GM21423 (cell line): ENCODE measurements around the gene FAM53A.
"Not testable (repeated sequence)": the region's sequence is repeated elsewhere in the genome, so short reads cannot be mapped to it uniquely, and the experiment has no call there.

ENCODE experiments used
- ATAC-seq: cut with Tn5 transposase; IDR thresholded peaks from one replicate; pipeline ENCODE4 v1.9.1; 2021; ENCODE audit warnings: mild to moderate bottlenecking, moderate library complexity; ENCODE audit not compliant: unreplicated experiment

The FAM53A gene

DNA sequence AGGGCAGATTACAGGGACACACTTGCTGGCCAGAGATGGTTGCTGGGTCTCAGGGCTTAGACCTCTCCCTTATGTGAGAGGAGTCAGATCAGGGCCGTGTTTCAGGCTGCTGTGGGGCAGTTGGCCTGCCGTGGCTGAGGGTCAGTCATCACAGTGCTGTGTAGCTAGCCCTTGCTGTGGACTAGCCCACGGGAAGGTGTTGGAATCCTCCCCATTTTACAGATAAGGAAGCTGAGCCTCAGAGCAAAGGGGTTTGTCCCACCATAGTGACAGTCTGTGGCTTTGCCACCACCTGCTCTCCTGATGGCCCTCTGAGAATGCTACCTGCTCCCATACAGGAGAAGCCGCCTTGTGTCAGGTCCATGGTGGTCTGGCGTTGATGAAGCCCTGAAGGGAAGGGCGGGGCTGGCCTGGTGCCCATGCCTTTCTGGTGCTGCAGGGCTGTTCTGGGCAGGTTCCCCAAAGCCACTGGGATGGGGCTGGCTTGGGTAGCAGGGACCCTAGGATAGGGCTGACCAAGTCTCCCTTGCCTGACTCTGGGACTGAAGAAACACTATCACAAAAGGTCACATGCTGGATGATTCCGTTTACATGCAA is 2.4 kb upstream of the FAM53A start:
- ATAC-seq, result no peak

DNA sequence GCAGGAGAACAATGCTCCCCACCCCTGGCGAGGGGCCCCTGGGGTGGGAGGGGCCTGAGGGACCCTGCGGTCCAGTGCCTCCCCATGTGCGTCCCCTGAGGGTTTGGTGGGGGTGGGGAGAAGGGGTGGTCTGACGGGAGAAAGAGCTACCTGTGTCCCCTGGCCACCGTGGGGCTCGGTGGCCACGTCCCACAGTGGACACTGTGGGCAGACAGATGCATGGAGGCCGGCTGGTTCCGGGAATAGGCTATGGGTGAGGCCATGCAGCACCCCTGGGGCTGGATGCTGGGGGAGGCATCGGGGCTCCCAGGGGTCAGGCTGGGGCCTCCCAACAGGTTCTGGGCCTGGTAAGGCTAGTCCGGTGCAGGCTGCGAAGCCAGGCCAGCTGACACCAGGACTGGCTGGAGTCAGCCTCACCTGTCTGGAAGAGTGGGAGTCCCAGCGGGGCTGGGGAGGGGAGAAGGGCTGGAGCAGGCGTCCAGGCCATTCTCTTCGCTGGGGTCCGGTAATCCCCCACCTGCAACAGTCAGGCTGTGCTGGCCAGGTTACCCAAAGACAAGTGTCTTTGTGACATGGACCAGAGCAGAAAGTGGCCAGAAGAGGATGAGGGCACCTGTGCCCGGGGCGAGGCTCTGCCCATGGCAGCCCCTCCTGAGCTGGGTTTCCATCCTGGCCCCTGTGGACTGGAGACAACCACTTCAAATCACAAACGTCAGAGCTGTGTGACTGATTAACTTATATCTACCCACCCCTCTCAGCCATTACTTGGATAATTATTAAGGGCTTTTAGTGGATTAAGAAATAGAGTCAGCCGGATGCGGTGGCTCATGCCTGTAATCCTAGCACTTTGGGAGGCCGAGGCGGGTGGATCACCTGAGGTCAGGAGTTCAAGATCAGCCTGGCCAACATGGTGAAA is 1.4 kb upstream of the FAM53A start:
- no peak for ATAC-seq

DNA sequence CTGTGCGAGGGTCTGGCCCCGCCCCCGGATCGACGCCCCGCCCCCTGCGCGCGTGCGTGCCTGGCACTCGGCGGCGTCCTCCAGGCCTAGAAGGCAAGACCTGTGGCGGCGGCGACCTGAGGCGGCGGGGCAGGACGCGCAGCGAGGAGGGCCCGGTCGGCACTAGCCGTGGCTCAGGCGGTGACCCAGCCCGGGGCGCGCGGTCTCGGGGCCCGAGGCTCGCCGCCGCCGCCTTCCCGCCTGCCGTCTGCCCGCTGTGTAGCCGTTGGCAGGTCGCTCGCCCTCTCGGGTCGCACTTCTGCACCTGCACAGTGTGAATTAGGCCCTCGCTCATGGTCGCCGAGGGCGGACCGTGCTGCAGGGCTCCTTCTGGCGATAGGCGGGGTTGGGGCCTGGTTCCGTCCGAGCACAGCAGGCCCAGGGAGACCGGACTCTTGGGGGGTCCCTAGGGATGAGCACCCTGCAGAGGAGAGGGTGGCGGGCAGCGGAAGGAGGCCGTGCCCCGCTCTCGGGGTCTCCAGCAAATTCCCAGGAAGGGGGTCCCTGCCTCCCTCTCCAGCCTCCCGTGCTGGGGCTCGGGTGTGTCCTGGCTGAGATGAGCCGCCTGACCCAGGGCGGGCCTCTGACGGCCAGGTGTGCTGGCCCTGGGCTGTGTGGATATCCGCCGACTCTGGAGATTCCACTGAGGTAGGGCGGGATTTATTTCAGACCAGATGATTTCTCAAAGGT is 557 bp upstream of the FAM53A start:
- ATAC-seq, result no peak

DNA sequence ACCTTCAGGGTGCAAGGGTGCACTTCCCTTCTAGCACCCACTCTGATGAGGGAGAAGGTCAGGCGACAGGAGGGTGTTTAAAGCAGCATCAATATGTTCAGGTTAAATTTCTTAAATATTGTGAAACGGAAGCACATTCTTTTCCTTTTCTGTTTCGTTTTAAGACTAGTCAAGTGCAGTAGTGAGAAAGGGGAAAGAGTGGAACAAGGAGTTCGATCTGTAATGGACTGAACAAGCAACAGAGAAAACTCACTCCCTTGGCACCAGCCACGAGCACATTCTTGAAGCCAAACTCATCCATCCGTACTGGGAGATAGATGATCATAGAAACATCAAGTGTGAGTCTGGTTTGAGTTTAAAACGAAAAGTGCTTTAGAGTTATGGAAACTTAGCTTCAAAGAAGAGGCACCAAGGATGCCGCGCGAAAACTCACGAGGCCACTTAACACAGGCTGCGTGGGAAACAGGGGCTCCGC is 815 bp downstream of the FAM53A start:
- ATAC-seq, result no peak

DNA sequence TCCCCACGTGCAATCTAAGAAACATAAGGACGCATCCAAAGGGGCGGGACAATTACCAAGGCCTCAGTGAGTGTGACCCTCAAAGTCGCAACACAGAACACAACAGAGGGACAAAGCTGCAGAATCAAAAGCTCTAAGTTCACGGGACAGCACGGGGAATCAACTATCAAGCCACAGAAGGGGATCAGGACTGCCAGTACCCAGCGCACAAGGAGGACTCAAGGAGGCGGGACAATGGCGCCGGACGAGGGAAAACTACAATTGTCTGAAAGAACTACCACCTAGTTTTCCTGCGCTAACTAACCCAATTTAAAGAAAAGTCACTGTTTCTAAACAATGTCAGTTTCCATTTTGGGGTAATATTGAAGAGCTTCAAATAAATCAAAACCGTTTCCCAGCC is 1.3 kb downstream of the FAM53A start:
- ATAC-seq, result no peak

DNA sequence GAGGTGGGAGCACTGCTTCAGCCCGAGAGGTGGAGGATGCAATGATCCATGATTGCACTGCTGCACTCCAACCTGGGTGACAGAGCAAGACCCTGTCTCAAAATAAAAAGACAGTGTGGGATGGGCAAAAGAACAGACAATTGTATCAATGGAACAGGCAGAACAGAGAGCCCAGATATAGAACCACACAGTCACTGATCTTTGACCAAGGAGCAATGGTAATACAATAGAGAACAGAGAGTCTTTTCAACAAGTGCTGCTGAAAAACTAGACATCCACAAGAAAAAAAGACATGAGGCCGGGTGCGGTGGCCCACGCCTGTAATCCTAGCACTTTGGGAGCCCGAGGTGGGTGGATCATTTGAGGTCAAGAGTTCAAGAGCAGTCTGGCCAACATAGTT is 5.9 kb downstream of the FAM53A start:
- ATAC-seq, result no peak

DNA sequence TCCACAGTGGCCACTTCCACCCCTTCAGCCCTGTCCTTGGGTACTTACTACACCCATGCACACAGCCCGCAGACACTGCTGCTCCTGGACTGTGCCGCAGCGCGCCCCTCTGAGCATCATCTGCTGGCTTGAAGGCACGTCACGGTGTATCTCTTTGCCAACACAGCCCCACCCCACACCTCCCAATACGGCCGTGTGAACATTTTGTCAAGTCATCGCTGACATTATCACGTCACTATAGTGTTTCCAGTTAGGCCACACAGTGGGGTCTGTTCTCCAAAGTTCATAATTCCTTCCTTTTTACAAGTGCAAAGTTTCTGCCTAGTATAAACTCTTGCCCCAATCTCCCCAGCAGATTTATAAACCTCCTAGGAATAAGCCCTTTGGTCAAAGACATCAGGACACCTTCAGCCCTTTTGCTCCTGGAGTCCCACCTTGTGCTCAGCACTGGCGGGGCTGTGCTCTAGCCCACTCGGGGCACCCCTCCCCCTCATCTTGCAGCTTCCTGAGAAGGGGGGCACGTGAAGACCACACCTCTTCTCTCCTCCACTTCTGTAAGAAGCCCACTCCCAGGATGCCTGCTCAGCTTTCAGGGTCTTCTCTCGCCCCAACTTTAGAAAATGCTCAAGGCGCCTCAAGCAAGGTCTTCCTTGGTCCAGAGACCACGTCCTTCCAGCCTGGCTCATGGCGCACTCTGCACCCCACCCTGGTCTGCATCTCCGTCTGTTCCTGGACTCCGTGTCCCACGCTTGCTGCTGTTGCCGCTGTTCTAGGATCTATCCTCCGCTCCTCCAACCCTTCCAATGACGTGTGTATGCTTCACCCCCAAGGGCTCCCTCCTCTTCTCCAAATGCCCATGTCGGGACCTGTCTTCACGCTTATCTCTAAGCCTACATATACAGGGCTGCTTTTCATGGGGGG is 7.2 kb downstream of the FAM53A start:
- ATAC-seq, result no peak

DNA sequence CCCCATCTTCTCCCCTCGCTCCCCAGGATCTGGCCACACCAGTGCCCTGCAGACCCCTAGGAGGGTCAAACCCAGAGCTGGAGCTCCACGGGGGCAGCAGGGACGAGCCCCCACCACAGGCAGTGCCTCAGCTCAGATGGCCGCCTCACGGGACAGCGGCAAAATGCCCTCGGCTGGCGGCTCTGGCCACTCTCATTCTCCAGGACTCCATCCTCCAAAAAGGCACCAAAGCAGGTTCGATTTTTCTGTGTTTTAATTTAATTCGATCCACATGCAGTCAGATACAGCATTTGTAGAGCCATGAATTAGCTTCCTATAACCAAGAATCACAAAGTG is 8.3 kb downstream of the FAM53A start:
- no peak for ATAC-seq

DNA sequence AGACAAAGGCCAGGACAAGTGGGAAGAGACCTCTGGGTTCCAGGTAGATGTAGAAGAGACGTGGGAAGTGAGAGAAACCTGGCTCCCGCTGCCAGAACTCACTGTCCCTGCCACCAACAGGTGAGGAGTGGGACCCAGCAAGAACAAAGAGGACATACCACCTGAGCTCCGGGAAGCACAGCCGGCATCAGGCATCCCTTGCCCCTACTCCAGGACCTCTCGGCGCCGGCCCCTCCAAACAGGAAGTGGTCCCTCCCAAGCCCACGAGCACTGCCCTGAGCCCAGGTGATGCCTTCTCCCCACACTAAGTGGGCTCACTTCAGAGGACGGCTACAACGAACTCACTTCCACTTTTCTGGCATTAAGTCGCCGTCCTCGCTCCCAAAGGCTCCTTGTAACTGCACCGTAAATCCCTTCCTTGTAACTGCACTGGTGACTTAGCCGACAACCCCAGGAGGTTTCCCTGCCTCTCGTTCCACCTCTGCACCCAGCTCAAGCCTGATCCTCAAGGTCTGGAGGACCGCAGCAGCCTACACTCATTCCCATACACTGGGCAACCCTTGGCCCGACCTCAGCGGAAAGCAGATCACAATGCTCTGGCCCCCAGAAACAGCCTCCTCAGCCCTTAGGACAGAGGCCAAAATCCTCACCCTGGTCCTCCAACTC is 8.8 kb downstream of the FAM53A start:
- no peak for ATAC-seq

DNA sequence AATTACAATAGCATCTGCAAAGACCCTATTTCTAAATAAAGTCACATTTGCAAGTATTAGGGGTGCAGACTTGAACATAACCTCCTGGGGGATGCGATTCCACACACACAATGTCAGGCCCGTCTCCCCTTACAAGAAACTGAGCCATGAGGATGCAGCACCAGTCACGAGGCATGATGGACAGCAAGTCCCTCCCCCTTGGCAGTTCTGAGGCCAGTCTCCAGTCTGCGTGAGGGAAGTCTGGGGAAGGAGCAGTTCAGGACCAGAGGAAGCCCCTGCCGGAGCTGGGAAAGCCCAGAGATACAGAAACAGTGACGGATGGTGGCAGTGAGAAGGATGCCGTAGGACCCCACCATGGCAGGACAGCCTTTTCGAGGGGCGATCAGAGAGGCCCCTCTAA is 9.4 kb downstream of the FAM53A start:
- ATAC-seq, result no peak

DNA sequence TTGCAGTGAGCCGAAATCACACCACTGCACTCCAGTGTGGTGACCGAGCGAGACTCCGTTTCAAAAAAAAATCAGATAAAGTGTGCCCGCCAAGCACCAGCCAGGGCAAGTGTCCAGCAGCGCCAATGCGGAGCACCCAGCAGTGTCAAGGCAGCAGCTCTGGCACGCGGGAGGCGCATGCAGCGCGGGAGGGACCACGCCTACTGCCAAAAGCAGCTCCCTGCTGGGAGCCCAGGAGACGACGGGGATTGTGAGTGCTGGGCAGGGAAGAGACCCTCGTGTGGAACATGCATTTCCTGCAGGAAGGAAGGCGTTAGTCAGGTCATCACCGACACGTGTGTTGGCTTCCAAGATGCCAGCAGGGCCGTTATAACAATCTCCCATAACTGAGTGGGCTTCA is 10.4 kb downstream of the FAM53A start:
- ATAC-seq, result no peak

DNA sequence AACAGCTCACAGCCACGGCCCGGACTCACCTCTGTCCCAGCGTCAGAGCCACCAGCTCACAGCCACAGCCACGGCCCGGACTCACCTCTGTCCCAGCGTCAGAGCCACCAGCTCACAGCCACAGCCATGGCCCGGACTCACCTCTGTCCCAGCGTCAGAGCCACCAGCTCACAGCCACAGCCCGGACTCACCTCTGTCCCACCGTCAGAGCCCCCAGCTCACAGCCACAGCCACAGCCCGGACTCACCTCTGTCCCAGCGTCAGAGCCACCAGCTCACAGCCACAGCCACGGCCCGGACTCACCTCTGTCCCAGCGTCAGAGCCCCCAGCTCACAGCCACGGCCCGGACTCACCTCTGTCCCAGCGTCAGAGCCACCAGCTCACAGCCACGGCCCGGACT is 13.1 kb downstream of the FAM53A start:
- not testable (repeated sequence) for ATAC-seq

DNA sequence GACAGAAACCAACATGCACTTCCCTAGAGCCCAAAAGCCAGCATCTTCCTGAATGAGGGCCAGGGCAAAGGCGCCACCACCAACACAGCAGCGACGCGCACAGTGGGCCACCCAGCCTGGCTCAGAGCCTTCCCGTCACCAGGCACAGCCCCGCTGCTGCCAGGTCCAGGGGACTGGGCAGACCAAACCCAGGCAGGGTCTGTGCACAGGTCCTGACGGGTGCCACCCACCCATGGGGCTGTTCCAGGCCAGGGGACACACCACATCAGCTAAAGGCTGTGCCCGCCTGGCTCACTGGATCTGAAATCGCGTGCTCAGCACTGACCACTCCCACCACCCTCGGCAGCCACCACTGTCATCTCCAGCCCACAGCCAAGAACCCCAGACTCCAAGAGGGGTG is 13.8 kb downstream of the FAM53A start:
- no peak for ATAC-seq

DNA sequence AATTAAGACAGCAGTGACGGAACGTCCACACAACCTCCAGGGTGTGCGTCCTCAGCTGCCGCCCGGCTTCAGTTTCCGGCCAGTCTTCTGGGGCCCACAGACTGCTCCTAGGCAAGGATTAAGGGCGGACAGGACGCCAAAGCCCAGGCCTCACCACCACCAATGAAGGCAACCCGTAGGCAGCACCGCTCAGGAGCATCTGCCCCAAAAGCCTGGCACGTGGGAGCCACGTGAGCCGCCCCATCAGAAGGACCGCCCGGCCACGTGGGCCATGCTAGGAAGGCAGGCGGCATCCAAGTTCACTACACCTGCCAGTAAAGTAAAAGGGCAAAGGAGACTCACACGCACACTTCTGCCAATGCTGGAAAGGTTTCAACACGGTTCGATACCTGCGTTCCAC is 14.3 kb downstream of the FAM53A start:
- ATAC-seq, result no peak

DNA sequence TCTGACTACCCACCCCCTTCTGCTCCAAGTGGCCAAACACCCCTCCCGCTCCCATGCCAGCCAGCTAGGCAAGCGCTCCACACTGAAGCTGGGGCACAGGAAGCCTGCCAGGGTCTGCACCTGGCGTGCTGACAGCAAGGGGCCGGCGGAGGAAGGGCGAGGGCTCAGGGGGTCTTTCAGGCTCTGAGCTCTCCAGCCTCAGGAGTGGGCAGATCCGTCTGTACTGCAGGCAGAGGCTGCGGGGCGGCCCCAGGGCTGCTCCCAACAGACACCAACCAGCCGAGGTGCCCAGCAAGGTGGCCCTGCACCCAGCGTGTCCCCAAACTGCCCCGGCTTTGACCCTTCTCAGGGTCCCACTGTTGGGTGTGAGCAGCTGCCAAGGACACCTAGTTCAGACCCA is 14.8 kb downstream of the FAM53A start:
- no peak for ATAC-seq

DNA sequence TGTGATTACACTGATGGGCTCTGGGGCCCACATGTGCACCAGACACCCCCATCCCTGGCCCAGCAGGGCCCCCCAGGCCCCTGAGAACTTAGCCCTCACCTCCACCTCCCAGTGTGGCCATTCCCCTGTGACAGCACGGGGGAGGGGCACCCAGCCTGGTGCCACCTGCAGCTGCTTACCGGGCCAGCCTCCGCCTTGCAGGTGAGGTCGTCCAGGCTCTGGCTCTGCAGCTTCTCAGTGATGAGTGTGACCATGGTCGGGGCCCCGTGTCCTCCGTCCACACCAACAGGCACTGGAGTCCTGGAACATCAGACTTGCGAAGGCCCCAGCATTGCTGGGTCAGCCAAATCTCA is 15.6 kb downstream of the FAM53A start:
- ATAC-seq, result no peak

DNA sequence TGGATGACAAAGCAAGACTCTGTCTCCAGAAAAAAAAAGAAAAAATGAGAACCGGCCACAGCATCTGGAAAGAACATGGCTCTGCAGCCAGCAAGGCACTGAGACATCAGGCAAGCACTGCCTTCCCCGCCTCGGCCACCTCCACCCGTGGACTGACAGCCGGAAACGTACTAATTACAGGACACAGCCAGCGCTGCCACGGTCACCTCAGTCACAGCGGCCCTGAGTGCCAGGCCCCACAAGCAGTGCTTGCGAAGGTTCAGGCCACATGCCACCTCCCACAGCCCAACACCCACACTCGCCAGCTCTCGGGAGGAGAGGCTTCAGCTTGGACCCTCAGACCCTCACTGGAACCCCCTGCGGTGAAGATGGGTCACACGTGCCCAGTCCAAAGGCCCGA is 16.8 kb downstream of the FAM53A start:
- ATAC-seq, result no peak

DNA sequence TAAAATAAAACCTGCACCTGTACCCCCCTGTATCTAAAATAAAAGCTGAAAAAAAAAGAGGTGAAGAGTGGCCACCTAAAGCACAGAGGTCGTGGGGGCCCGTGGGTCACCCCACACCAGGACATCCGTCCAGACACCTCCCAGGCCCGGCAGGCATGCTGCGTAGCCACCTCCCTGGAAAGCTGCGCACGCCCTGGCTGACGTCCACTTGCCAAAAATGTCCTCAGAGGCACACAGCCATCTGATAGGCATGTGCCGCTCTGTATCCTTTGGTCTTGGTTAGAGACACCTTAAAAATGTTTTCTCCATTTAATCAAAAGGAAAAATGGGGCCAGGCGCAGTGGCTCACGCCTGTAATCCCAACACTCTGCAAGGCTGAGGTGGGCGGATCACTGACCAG is 17.7 kb downstream of the FAM53A start:
- ATAC-seq, result no peak

DNA sequence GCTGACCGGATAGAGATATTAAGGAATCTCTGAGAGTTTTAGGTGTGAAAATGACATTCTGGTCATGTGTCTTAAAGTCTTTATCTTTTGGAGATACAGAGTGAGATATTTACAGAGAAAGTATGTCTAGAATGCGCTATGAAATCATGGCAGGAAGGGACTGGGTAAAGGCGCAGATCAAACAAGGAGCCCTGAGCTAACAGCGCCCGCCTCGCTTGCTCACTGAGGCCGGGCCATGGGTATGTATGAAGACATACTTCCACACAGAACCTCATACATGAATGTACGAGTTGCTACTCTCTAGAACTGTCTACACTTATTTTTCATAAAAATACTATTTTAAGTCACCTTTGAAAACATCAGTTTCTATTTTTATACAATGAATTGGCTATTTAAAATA is 20.0 kb downstream of the FAM53A start:
- no peak for ATAC-seq

DNA sequence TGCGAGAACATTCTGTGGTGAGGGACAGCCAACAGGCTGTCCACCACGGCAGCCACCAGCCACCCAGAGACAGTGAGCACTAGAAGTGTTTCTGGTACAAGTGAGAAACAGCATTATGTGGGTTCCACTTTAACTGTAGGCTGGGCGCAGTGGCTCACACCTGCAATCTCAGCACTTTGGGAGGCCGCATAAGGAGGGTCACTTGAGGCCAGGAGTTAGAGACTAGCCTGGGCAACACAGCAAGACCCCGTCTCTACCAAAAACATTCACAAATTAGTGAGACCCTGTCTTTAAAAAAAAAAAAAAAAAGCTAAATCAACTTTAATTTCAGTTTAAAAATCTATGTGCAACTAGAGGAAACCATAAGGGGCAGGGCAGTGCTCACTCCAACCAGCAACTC is 20.6 kb downstream of the FAM53A start:
- ATAC-seq, result no peak
